AG10803 (cell line): ENCODE measurements around the gene SHROOM3.

Experiments used
- DNase-seq: peaks from one replicate; pipeline ENCODE4 v3.0.0; 2010; ENCODE audit warnings: low read depth
- H3K4me3 ChIP-seq: 2 replicates; pipeline ENCODE4 v1.5.1; 2011; ENCODE audit warnings: mild to moderate bottlenecking, low read length, control low read depth
- TF ChIP-seq, protein P1 (sequence below): conservative IDR thresholded peaks from 2 replicates; pipeline ENCODE4 v1.5.1; 2011; ENCODE audit warnings: mild to moderate bottlenecking, low read length, control low read depth, inconsistent platforms

The SHROOM3 gene

DNA sequence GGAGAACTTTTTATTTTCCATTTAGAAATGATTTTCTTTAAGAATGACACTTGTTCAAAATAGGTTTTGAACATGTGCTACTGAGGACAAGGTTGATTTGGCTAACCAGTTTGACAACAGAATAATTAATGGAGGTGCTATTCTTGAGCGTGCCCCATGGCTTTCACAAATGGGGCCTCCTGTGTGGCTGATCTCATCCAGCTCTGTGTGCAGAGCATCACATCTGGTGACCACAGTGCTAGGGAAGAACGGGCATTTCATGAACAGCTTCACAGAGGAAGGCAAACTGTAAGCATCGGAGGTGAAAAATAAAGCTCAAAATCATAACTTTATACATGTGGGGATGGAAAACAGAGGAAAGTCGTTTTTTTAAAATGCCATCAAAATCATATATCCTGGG lies 314.3 kb downstream of the SHROOM3 start:
- no peak for DNase-seq
- H3K4me3 ChIP-seq = no peak overlapping the region
- TF ChIP-seq, protein P1, sequence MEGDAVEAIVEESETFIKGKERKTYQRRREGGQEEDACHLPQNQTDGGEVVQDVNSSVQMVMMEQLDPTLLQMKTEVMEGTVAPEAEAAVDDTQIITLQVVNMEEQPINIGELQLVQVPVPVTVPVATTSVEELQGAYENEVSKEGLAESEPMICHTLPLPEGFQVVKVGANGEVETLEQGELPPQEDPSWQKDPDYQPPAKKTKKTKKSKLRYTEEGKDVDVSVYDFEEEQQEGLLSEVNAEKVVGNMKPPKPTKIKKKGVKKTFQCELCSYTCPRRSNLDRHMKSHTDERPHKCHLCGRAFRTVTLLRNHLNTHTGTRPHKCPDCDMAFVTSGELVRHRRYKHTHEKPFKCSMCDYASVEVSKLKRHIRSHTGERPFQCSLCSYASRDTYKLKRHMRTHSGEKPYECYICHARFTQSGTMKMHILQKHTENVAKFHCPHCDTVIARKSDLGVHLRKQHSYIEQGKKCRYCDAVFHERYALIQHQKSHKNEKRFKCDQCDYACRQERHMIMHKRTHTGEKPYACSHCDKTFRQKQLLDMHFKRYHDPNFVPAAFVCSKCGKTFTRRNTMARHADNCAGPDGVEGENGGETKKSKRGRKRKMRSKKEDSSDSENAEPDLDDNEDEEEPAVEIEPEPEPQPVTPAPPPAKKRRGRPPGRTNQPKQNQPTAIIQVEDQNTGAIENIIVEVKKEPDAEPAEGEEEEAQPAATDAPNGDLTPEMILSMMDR = no peak

DNA sequence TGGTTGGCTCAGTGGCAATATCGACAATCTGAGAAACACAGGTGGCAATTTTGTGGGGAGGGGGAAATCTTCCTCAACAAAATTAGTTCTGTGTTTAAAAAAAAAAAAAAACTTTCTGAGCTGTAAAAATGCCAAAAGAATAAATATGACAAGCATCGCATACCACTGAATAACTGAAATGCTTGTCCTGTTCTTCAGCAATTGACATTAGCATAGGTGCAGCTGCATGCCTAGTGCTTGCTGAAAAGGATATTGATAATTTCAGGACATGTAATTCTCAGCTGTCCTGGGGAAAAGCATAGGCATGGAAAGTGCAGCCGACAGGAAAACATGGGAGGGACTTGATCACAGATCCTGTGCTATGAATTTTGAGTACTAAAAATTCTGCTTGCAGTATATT lies 315.7 kb downstream of the SHROOM3 start:
- DNase-seq = no peak
- no peak overlapping the region for H3K4me3 ChIP-seq
- TF ChIP-seq, protein P1 = no peak

DNA sequence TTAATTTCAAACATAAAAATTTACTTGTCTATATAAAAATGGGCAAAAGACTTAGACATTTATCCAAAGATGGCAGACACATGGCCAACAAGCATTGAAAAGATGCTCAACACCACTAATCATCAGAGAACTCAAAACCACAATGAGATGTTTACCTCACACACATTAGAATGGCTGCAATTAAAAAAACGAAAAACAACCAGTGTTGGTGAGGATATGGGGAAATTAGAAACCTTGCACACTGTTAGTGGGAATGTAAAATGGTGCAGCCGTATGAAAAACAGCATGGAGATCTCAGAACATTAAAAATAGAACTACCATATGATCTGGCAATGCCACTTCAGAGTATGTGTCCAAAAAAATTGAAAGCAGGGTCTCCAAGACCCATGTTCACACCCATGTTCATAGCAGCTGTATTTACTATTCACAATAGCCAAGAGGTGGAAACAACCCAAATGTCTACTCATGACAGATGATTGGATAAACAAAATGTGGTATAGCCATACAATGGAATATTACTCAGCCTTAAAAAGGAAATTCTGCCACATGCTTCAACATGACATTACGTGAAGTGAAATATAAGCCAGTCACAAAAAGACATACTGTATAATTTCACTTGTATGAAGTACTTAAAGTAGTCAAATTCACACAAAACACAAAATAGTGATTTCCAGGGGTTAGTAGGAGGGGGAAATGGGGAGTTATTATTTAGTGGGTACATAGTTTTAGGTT lies 316.7 kb downstream of the SHROOM3 start:
- TF ChIP-seq, protein P1 = no peak
- DNase-seq = no peak
- H3K4me3 ChIP-seq = no peak overlapping the region

DNA sequence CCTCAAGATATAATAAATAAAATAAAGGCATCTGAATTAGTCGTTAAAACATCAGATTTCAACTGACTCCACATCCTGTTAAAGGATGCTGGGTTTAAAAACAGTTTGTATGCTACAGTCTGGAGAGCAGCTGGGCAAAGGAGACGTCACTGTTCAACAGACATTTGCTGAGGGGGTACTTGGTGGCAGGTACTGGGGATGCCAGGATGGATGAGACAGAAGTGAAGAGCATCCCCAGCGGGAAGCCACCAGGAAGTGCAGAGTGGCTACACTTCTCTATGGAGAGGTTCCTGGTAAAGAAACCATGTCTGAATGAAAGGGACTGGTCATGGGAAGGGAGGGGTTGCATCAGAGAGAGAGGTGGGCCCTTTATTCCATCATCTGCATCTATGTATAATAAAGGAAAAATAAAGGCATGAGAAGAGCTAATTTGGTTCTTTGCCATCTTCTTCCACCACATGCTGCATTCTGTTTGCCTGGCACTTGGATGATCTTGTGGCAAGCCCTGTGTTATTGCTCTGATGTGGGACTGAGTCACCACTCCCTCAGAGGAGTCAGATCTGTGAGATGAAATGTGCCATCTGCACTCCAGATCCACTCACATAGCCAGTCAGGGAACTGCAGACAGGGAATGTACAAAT lies 318.0 kb downstream of the SHROOM3 start:
- 0 out of 2 replicates have a peak overlapping the region, but pooled peaks have one; percentile 5 for H3K4me3 ChIP-seq
- TF ChIP-seq, protein P1 = 0 out of 2 replicates have a peak, but pooled peaks have one; percentile 7
- peak; percentile 100 for DNase-seq

DNA sequence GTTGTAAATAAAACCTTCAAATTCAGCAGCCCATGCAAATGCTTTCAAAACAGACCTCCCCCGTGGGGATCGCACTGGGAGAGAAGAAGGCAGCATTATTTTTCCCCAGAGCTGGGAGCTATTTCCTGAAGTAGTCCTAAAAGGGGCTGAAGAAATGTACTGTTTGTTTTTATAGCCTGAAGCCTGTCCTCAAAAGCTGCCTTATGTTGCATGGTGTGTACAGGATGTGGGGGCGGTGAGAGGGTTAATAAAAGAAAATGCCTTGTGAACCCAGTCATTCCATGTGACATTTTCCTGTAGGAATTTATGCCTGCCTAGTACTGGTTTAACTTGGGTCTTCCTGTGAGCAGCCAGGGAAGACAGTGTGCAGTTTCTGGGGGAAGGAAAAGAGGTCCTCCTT lies 318.8 kb downstream of the SHROOM3 start:
- peak overlapping the region; percentile 8; the same call in 1 of the 2 replicates for H3K4me3 ChIP-seq
- DNase-seq = peak; percentile 96
- TF ChIP-seq, protein P1 = no peak

DNA sequence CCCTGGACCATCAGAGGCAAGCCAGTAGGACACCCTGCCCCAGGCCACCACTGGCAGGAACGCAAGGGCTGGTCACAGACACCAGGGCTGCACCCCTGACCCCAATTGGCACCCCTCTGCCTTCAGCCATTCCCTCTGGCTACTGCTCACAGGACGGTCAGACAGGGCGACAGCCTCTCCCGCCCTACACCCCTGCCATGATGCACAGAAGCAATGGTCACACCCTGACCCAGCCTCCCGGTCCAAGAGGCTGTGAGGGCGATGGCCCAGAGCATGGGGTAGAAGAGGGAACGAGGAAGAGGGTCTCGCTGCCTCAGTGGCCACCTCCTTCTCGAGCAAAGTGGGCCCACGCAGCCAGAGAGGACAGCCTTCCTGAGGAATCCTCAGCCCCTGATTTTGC lies 319.4 kb downstream of the SHROOM3 start:
- no peak for DNase-seq
- H3K4me3 ChIP-seq = no peak overlapping the region
- TF ChIP-seq, protein P1 = no peak

DNA sequence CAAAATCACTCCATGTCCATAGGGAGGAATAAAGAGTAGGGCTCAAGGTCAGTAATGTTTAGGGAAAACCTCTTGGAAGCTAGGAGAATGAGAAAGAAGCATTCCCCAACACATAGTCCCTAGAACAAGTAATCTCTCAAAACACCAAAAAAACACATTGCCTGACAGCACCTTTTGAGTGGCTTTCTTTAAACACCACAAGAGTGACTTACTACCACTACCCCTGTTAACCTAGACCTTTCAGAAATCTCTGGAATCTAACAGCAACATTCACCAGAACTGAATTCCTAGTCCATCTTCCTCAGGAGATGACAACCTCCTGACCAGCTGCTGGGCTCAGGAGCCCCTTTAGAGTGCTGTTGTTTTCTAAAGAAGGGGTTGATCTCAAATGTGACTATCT lies 320.7 kb downstream of the SHROOM3 start:
- peak; percentile 61 for DNase-seq
- no peak overlapping the region for H3K4me3 ChIP-seq
- TF ChIP-seq, protein P1 = no peak
